MCF 10A (cell line): Measurements from ENCODE around the gene TRANK1. TPM values are rescaled to one million over a fixed set of nuclear protein-coding genes. Genes with fewer than 3 reads are reported as not detected.

ENCODE experiments used
- BruUV-seq: library from RNA; stranded (reverse); fragments of 400-500 nt; replicated peaks from 2 replicates; lab custom pipeline; 2021; lab: Mats Ljungman, UMichigan
- CTCF ChIA-PET: fragments of 300-600 bp; sonication (Branson Sonifier 250); formaldehyde crosslinking; extraction: SDS; loops from one replicate; lab custom pipeline; 2021; ENCODE audit warnings: antibody characterized with exemption, inconsistent platforms; lab: Yijun Ruan, JAX
- POLR2A ChIA-PET: fragments of 300-600, 350-650 bp; sonication (Branson Sonifier 250); formaldehyde crosslinking; extraction: SDS; loops from one replicate; lab custom pipeline; 2020; ENCODE audit warnings: antibody characterized with exemption, inconsistent platforms; lab: Yijun Ruan, JAX
- DNase-seq: peaks from one replicate; pipeline ENCODE4 v3.0.0-alpha.2; 2018; ENCODE audit not compliant: unreplicated experiment
- H3K27ac Mint-ChIP-seq: one replicate; pipeline ENCODE4 v1.8.0; 2022; ENCODE audit warnings: mild to moderate bottlenecking, low read depth, mixed read lengths; ENCODE audit not compliant: unreplicated experiment
- H3K27me3 Mint-ChIP-seq: one replicate; pipeline ENCODE4 v1.8.0; 2022; ENCODE audit warnings: mixed read lengths; ENCODE audit not compliant: insufficient read depth, unreplicated experiment
- H3K36me3 Mint-ChIP-seq: one replicate; pipeline ENCODE4 v1.8.0; 2022; ENCODE audit warnings: mild to moderate bottlenecking, moderate library complexity, mixed read lengths; ENCODE audit not compliant: insufficient read depth, unreplicated experiment
- H3K4me1 Mint-ChIP-seq: one replicate; pipeline ENCODE4 v1.8.0; 2022; ENCODE audit warnings: mixed read lengths; ENCODE audit not compliant: insufficient read depth, unreplicated experiment
- H3K4me3 Mint-ChIP-seq: one replicate; pipeline ENCODE4 v1.8.0; 2022; ENCODE audit warnings: mild to moderate bottlenecking, moderate library complexity, mixed read lengths; ENCODE audit not compliant: unreplicated experiment
- H3K9me3 Mint-ChIP-seq: one replicate; pipeline ENCODE4 v1.8.0; 2022; ENCODE audit warnings: mixed read lengths; ENCODE audit not compliant: unreplicated experiment
- intact Hi-C: fragments of 100-400 bp; cut with micrococcal nuclease; formaldehyde crosslinking; loops from 2 replicates; pipeline ENCODE4 v1.14.1; 2022
- total RNA-seq: library from RNA; stranded (reverse); gene quantifications from 2 replicates; pipeline ENCODE4 v1.2.3, GENCODE V29; 2022
- TF ChIP-seq, protein P1 (sequence below): fragments of 200-600 bp; IDR thresholded peaks from one replicate; pipeline ENCODE4 v1.8.0; 2022; ENCODE audit warnings: antibody characterized with exemption, mild to moderate bottlenecking; ENCODE audit not compliant: unreplicated experiment

The TRANK1 gene
- total RNA-seq, 1 experiment from 2014 or later: 4.7 TPM

DNA sequence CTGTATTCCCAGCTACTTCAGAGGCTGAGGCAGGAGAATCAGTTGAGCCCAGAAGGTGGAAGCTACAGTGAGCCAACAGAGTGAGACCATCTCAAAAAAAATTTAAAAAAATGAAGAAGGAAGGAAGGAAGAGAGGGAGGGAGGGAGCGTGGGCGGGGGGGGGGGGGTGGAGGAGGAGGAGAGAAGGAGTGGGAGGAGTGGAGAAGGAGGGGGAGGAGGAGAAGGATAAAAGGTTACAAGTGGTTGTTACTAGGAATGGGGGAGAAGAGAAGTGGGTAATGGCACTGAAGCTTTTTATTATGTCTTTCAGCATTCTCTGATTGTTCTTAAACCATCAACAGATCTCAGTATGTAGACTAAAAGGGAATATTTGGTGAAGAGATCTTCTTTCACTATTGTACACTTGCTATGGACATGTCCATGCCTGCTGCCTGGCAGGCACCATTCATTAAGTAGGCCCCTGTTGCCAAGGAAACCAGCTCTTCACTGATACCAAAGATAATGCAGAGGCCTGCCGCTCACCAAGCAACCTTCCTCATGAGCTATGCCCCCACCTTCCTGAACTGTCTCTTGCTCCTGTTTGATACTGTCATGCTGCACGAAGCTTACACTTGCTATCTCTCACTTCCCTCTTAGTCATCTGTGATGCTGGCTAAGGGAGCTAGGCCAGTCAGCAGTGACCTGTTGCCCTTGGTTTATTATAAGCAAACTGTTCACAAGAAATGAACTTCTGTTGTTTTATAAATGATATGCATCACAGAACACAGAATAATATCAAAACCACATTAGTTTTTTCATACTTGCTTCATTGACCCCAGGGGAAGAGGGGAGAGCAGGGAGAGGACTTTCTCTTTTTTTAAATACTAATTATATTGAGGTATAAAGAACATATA is 24.9 kb upstream of the TRANK1 start:
- ChIA-PET POLR2A (interaction anchor here (0.6 to 2.2 kb wide), 7 partner anchors 10 to 360 kb away, joined by 3 to 13 read pairs (median 4); partner anchors contain the start of genes EPM2AIP1 and MLH1), CTCF (interaction anchor here (0.5 to 2.1 kb wide), 6 partner anchors 11 to 241 kb away, joined by 3 to 22 read pairs (median 4); no protein-coding TSS in a partner anchor)
- no TSS peak for BruUV-seq
- TF ChIP-seq, protein P1, sequence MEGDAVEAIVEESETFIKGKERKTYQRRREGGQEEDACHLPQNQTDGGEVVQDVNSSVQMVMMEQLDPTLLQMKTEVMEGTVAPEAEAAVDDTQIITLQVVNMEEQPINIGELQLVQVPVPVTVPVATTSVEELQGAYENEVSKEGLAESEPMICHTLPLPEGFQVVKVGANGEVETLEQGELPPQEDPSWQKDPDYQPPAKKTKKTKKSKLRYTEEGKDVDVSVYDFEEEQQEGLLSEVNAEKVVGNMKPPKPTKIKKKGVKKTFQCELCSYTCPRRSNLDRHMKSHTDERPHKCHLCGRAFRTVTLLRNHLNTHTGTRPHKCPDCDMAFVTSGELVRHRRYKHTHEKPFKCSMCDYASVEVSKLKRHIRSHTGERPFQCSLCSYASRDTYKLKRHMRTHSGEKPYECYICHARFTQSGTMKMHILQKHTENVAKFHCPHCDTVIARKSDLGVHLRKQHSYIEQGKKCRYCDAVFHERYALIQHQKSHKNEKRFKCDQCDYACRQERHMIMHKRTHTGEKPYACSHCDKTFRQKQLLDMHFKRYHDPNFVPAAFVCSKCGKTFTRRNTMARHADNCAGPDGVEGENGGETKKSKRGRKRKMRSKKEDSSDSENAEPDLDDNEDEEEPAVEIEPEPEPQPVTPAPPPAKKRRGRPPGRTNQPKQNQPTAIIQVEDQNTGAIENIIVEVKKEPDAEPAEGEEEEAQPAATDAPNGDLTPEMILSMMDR: no peak
- peak; percentile 59 for DNase-seq
- Mint-ChIP-seq H3K27ac (peak overlapping the region; percentile 70), H3K36me3 (no peaks in the 10 kb centered on the region), H3K4me3 (no peak overlapping the region), H3K4me1 (peaks cover 13% of the 10 kb centered on the region), H3K9me3 (no peaks in the 10 kb centered on the region), H3K27me3 (no peaks in the 10 kb centered on the region)
- intact Hi-C loops: no loop called here

DNA sequence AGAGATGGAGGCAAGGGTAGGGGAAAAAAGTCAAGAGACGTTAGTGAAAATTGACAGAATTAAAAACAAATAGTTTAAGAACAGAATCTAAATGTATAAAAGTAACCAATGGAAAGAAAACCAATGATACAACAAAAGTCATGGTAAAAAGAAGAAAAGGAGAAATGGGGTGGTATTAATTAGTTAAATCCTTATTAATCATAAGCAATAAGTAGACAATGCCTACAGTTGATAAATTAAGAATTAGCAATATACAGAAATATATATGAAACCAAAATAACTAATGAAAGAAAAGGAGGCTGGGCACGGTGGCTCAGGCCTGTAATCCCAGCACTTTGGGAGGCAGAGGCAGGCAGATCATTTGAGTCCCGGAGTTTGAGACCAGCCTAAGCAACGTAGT is 24.2 kb upstream of the TRANK1 start:
- TF ChIP-seq, protein P1: no peak
- Mint-ChIP-seq H3K27me3 (no peaks in the 10 kb centered on the region), H3K4me3 (no peak overlapping the region), H3K4me1 (peaks cover 13% of the 10 kb centered on the region), H3K36me3 (no peaks in the 10 kb centered on the region), H3K27ac (peak overlapping the region; percentile 70), H3K9me3 (no peaks in the 10 kb centered on the region)
- POLR2A ChIA-PET: interaction anchor here (0.8 to 2.2 kb wide), 5 partner anchors 11 to 61 kb away, joined by 3 to 13 read pairs (median 8); partner anchors contain the start of genes EPM2AIP1 and MLH1
- intact Hi-C loops: no loop called here
- BruUV-seq: no TSS peak
- CTCF ChIA-PET: interaction anchor here (0.5 to 2.1 kb wide), 2 partner anchors 10 to 15 kb away, joined by 4 to 22 read pairs; no protein-coding TSS in a partner anchor
- DNase-seq: no peak

DNA sequence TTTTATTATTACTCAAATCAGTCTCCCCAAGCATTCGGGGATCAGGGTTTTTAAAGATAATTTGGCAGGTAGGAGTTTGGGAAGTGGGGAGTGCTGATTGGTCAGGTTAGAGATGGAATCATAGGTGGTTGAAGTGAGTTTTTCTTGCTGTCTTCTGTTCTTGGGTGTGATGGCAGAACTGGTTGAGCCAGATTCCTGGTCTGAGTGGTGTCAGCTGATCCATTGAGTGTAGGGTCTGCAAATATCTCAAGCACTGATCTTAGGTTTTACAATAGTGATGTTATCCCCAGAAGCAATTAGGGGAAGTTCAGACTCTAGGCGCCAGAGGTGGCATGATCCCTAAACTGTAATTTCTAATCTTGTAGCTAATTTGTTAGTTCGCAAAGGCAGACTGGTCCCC is 20.6 kb upstream of the TRANK1 start:
- TF ChIP-seq, protein P1: no peak
- Mint-ChIP-seq H3K27ac (no peak overlapping the region), H3K9me3 (no peaks in the 10 kb centered on the region), H3K36me3 (no peaks in the 10 kb centered on the region), H3K4me3 (no peak overlapping the region), H3K4me1 (peaks cover 13% of the 10 kb centered on the region), H3K27me3 (no peaks in the 10 kb centered on the region)
- no TSS peak for BruUV-seq
- CTCF ChIA-PET: interaction anchor here (0.6 to 0.8 kb wide), 2 partner anchors 23 to 105 kb away, joined by 3 to 4 read pairs; no protein-coding TSS in a partner anchor
- intact Hi-C loops: no loop called here
- DNase-seq: no peak
- POLR2A ChIA-PET: interaction anchor here (0.8 kb wide), 1 partner anchor 28 kb away, joined by 3 read pairs; the partner anchor contains the start of genes EPM2AIP1 and MLH1

DNA sequence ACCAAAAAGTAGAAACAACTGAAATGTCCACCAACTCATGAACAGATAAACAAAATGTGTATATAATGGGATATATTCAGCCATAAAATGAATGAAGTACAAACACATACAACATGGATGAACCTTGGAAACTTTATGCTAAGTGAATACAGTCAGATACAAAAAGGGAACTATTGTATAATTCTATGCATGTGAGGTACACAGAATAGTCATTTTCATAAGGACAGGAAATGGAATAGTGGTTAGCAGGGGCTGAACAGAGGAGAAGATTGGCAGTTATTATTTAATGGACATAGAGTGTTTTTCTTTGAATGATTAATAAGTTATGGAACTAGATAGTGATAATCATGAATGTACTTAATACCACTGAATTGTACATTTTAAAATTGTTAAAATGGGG is 20.0 kb upstream of the TRANK1 start:
- POLR2A ChIA-PET: no interaction called here
- BruUV-seq: no TSS peak
- Mint-ChIP-seq H3K4me3 (no peak overlapping the region), H3K4me1 (peaks cover 9% of the 10 kb centered on the region), H3K27me3 (no peaks in the 10 kb centered on the region), H3K9me3 (no peaks in the 10 kb centered on the region), H3K36me3 (no peaks in the 10 kb centered on the region), H3K27ac (no peak overlapping the region)
- intact Hi-C loops: no loop called here
- CTCF ChIA-PET: interaction anchor here (0.7 kb wide), 1 partner anchor 1996 kb away, joined by 4 read pairs; no protein-coding TSS in a partner anchor
- no peak for DNase-seq
- TF ChIP-seq, protein P1: no peak
